ENCODE data around the gene ARL14. TPM values are rescaled to one million over a fixed set of nuclear protein-coding genes. Genes with fewer than 3 reads are reported as not detected.

ARL14 gene
- polyA plus RNA-seq, 1 donor from 2014 or later = not detected

- Histone ChIP-seq H3K9me2 (ENCODE audit: insufficient read depth, low read length) (no peaks in the 10 kb centered on the region), H2AFZ (ENCODE audit: low read depth, low read length) (no peak overlapping the region), H3K36me3 (ENCODE audit: insufficient read depth, low read length) (no peaks in the 10 kb centered on the region), H3K27me3 (ENCODE audit: insufficient read depth, low read depth, low read length) (no peaks in the 10 kb centered on the region), H3K9ac (ENCODE audit: low read length) (no peak overlapping the region), H3K79me2 (replicated peaks; ENCODE audit: insufficient read depth, low read length) (no peaks in the 10 kb centered on the region), H3K4me2 (ENCODE audit: low read length) (no peak overlapping the region), H3K4me3 (ENCODE audit: low read length) (no peak overlapping the region), H3F3A (ENCODE audit: insufficient read depth, low read length, poor library complexity, severe bottlenecking) (no peaks in the 10 kb centered on the region), H3K9me3 (ENCODE audit: low read length) (no peaks in the 10 kb centered on the region), H4K20me1 (ENCODE audit: insufficient read depth) (no peaks in the 10 kb centered on the region), H3K27ac (ENCODE audit: low read length) (no peak overlapping the region)
- TF ChIP-seq SMC3 (conservative IDR thresholded peaks at IDR 0.05; ENCODE audit: poor library complexity) = no peak
- no peak for TF ChIP-seq EZH2 (IDR thresholded peaks at IDR 0.05; ENCODE audit: borderline replicate concordance, insufficient read depth, low read length, poor library complexity, severe bottlenecking)
- no peak for TF ChIP-seq CTCF (IDR thresholded peaks at IDR 0.05; ENCODE audit: poor library complexity, severe bottlenecking)
- TF ChIP-seq MXI1 (conservative IDR thresholded peaks at IDR 0.05; ENCODE audit: poor library complexity, severe bottlenecking) = no peak
- no peak for TF ChIP-seq TAF1 (IDR thresholded peaks at IDR 0.05; ENCODE audit: low read depth)
- TF ChIP-seq EP300 (conservative IDR thresholded peaks at IDR 0.05; ENCODE audit: poor library complexity, severe bottlenecking) = no peak
- TF ChIP-seq REST (IDR thresholded peaks at IDR 0.05; ENCODE audit: borderline replicate concordance) = no peak
- no peak for TF ChIP-seq RAD21 (conservative IDR thresholded peaks at IDR 0.05)
- no peak for TF ChIP-seq POLR2AphosphoS5 (IDR thresholded peaks at IDR 0.05)
These were observed 20.8 kb downstream of the ARL14 start for GRCh38 chr3:160697637-160698380.

- Histone ChIP-seq H3F3A (ENCODE audit: insufficient read depth, low read length, poor library complexity, severe bottlenecking) (no peaks in the 10 kb centered on the region), H3K9me3 (ENCODE audit: low read length) (no peaks in the 10 kb centered on the region), H3K4me3 (ENCODE audit: low read length) (no peak overlapping the region), H3K27ac (ENCODE audit: low read length) (no peak overlapping the region), H3K9ac (ENCODE audit: low read length) (no peak overlapping the region), H4K20me1 (ENCODE audit: insufficient read depth) (no peaks in the 10 kb centered on the region), H3K79me2 (replicated peaks; ENCODE audit: insufficient read depth, low read length) (no peaks in the 10 kb centered on the region), H3K27me3 (ENCODE audit: insufficient read depth, low read depth, low read length) (no peaks in the 10 kb centered on the region), H3K4me2 (ENCODE audit: low read length) (no peak overlapping the region), H3K9me2 (ENCODE audit: insufficient read depth, low read length) (no peaks in the 10 kb centered on the region), H2AFZ (ENCODE audit: low read depth, low read length) (no peak overlapping the region), H3K36me3 (ENCODE audit: insufficient read depth, low read length) (no peaks in the 10 kb centered on the region)
- TF ChIP-seq TAF1 (IDR thresholded peaks at IDR 0.05; ENCODE audit: low read depth) (no peak), CTCF (IDR thresholded peaks at IDR 0.05; ENCODE audit: poor library complexity, severe bottlenecking) (no peak), RAD21 (conservative IDR thresholded peaks at IDR 0.05) (no peak), REST (IDR thresholded peaks at IDR 0.05; ENCODE audit: borderline replicate concordance) (no peak), MXI1 (conservative IDR thresholded peaks at IDR 0.05; ENCODE audit: poor library complexity, severe bottlenecking) (no peak), EZH2 (IDR thresholded peaks at IDR 0.05; ENCODE audit: borderline replicate concordance, insufficient read depth, low read length, poor library complexity, severe bottlenecking) (no peak), EP300 (conservative IDR thresholded peaks at IDR 0.05; ENCODE audit: poor library complexity, severe bottlenecking) (no peak), POLR2AphosphoS5 (IDR thresholded peaks at IDR 0.05) (no peak), SMC3 (conservative IDR thresholded peaks at IDR 0.05; ENCODE audit: poor library complexity) (no peak)
These were observed 21.7 kb downstream of the ARL14 start for GRCh38 chr3:160698599-160699195.

All from neural cell (in vitro differentiated cells).